ENCODE data around the gene TBC1D8.

TBC1D8 gene

GRCh38 chr2:100976645-100977391, 174.4 kb downstream of the TBC1D8 start:
- no peak for TF ChIP-seq CTCF (IDR thresholded peaks at IDR 0.05; ENCODE audit: insufficient read depth, low read depth, low read length, missing control alignments)
- peak; percentile 9 for DNase-seq (ENCODE audit: low read depth)
- no peak overlapping the region for H3K4me3 ChIP-seq (ENCODE audit: low read length)

- no peak for TF ChIP-seq CTCF (IDR thresholded peaks at IDR 0.05; ENCODE audit: insufficient read depth, low read depth, low read length, missing control alignments)
- DNase-seq (ENCODE audit: low read depth): no peak
- no peak overlapping the region for H3K4me3 ChIP-seq (ENCODE audit: low read length)
Measured at GRCh38 chr2:100976061-100976460, 175.1 kb downstream of the TBC1D8 start.

- TF ChIP-seq CTCF (IDR thresholded peaks at IDR 0.05; ENCODE audit: insufficient read depth, low read depth, low read length, missing control alignments): no peak
- H3K4me3 ChIP-seq (ENCODE audit: low read length): no peak overlapping the region
- DNase-seq (ENCODE audit: low read depth): no peak
Measured at GRCh38 chr2:100975521-100975785, 175.7 kb downstream of the TBC1D8 start.

GRCh38 chr2:100974712-100975520, 176.3 kb downstream of the TBC1D8 start:
- no peak for DNase-seq (ENCODE audit: low read depth)
- no peak for TF ChIP-seq CTCF (IDR thresholded peaks at IDR 0.05; ENCODE audit: insufficient read depth, low read depth, low read length, missing control alignments)

GRCh38 chr2:100972452-100972851, 178.7 kb downstream of the TBC1D8 start:
- no peak for TF ChIP-seq CTCF (IDR thresholded peaks at IDR 0.05; ENCODE audit: insufficient read depth, low read depth, low read length, missing control alignments)
- H3K4me3 ChIP-seq (ENCODE audit: low read length): no peak overlapping the region
- no peak for DNase-seq (ENCODE audit: low read depth)

More at GRCh38 chr2:100974712-100975520, 176.3 kb downstream of the TBC1D8 start:
- no peak overlapping the region for H3K4me3 ChIP-seq (ENCODE audit: low read length)

- TF ChIP-seq CTCF (IDR thresholded peaks at IDR 0.05; ENCODE audit: insufficient read depth, low read depth, low read length, missing control alignments): no peak
- DNase-seq (ENCODE audit: low read depth): no peak
- no peak overlapping the region for H3K4me3 ChIP-seq (ENCODE audit: low read length)
Measured at GRCh38 chr2:100971221-100971620, 180.0 kb downstream of the TBC1D8 start.

Measured in epithelial cell of esophagus (primary cell).